GM12878 (cell line): ENCODE measurements around the gene SIK3.

Source experiments
- CBX5 ChIP-seq: sonication (generic); IDR thresholded peaks from 2 replicates; pipeline ENCODE4 v1.6.1; 2016; ENCODE audit warnings: low read depth, moderate library complexity, mild to moderate bottlenecking, inconsistent platforms
- CTCF ChIP-seq, 3 experiments: IDR thresholded peaks in 2 of 3; conservative IDR thresholded peaks in 1 of 3; 2 replicates each; pipeline ENCODE4 v1.5.1; 2011; ENCODE audit warnings: low read depth in 3 of 3, low read length in 3 of 3, mild to moderate bottlenecking in 3 of 3, control low read depth in 2 of 3, moderate library complexity in 2 of 3, inconsistent platforms in 1 of 3, mixed read lengths in 1 of 3; ENCODE audit not compliant: control insufficient read depth in 2 of 3, insufficient read depth in 1 of 3; ENCODE audit errors: extremely low read depth in 1 of 3
- FOS ChIP-seq: IDR thresholded peaks from 3 replicates; pipeline ENCODE4 v1.6.1; 2011; ENCODE audit warnings: borderline replicate concordance; ENCODE audit not compliant: insufficient read length; ENCODE audit errors: extremely low read depth
- KDM1A ChIP-seq: fragments of 200-600 bp; sonication (generic); IDR thresholded peaks from 2 replicates; pipeline ENCODE4 v1.6.1; 2016; ENCODE audit warnings: borderline replicate concordance
- POLR2A ChIP-seq: IDR thresholded peaks from 2 replicates; pipeline ENCODE4 v1.6.1; 2011; ENCODE audit warnings: low read depth, mild to moderate bottlenecking, low read length
- RAD21 ChIP-seq: IDR thresholded peaks from 2 replicates; pipeline ENCODE4 v1.6.1; 2011; ENCODE audit warnings: mild to moderate bottlenecking, low read depth, low read length, moderate library complexity; ENCODE audit not compliant: insufficient read depth
- RCOR1 ChIP-seq: conservative IDR thresholded peaks from 2 replicates; pipeline ENCODE4 v1.6.1; 2012; ENCODE audit warnings: low read depth, low read length, improper control_type of control experiment
- SMC3 ChIP-seq: IDR thresholded peaks from 2 replicates; pipeline ENCODE4 v1.6.1; 2011; ENCODE audit warnings: low read length, improper control_type of control experiment, borderline replicate concordance
- ZNF207 ChIP-seq: fragments of 450-650 bp; IDR thresholded peaks from 2 replicates; pipeline ENCODE4 v1.6.1; 2014; ENCODE audit warnings: antibody characterized with exemption, mild to moderate bottlenecking, borderline replicate concordance
- ZNF274 ChIP-seq: IDR thresholded peaks from one replicate; pipeline ENCODE4 v1.8.0; 2011; ENCODE audit not compliant: insufficient read length, insufficient read depth

- TF ChIP-seq CBX5: no peak
- TF ChIP-seq FOS: no peak
- no peak for TF ChIP-seq RCOR1
- TF ChIP-seq POLR2A: no peak
- TF ChIP-seq SMC3: no peak
- no peak for TF ChIP-seq CTCF (IDR thresholded peaks at IDR 0.05 in 2 of 3, conservative IDR thresholded peaks at IDR 0.05 in 1 of 3; ENCODE audit: control insufficient read depth in 2 of 3, extremely low read depth in 1 of 3, insufficient read depth in 1 of 3, low read depth in 3 of 3, low read length in 3 of 3)
- no peak for TF ChIP-seq KDM1A
- TF ChIP-seq ZNF274: no peak
- TF ChIP-seq RAD21: no peak
- TF ChIP-seq ZNF207: no peak
Measured at GRCh38 chr11:116901964-116902688, 196.1 kb downstream of the SIK3 start.
